ENCODE results near the gene ERC2. TPM values are rescaled to one million over a fixed set of nuclear protein-coding genes. Genes with fewer than 3 reads are reported as not detected.

ERC2 gene
- total and polyA plus RNA-seq, 2 of the 8 experiments (the other 6 are each of a cell fraction or from before 2014, with no cell fraction given): 16.4 to 22.8 TPM

DNA sequence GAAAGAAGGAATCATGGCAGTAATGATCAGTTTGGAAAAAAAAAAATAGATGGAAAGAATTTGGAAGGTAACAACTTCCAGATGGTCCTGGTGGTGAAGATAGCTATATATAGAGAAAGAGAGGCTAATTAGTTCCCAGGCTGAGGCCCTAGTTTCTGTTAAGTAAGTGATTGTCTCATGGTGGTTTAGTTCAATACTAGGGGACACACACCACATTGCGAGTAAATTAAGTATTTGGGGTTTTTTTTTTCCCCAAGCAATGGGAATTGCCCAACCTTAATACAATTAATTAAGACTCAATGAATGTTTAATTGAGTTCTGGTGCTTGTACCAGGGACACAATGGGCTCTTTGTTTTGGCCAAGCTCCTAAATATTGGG, 837.4 kb downstream of the ERC2 start:
- Histone ChIP-seq H3K4ac (replicated peaks; ENCODE audit: insufficient read length, low read depth, low read length) (no peak overlapping the region), H2BK120ac (replicated peaks; ENCODE audit: low read depth, low read length) (no peak overlapping the region), H3K27me3 (replicated peaks in 1 of 4; ENCODE audit: control insufficient read depth in 3 of 4, extremely low read depth in 1 of 4, insufficient read depth in 3 of 4, low read length in 3 of 4) (peaks cover 0 to 2% (median 0%) of the 10 kb centered on the region in 4 experiments; a peak in 1 of 7 replicates), H3K79me2 (ENCODE audit: control insufficient read depth in 1 of 2, insufficient read depth in 2 of 2, low read length in 2 of 2) (no peaks in the 10 kb centered on the region), H3K4me3 (ENCODE audit: extremely low read depth in 1 of 4, insufficient read depth in 2 of 4, low read depth in 3 of 4, low read length in 4 of 4) (no peak overlapping the region), H3K4me1 (replicated peaks in 1 of 4; ENCODE audit: control insufficient read depth in 3 of 4, insufficient read depth in 4 of 4, low read length in 3 of 4) (peaks cover 0 to 2% (median 0%) of the 10 kb centered on the region in 4 experiments; a peak in 1 of 7 replicates), H2AK5ac (ENCODE audit: low read depth, low read length) (no peak overlapping the region), H3K9ac (replicated peaks in 1 of 4; ENCODE audit: extremely low read depth in 1 of 4, low read depth in 3 of 4, low read length in 3 of 4) (no peak overlapping the region), H2BK5ac (ENCODE audit: low read depth, low read length) (no peak overlapping the region), H3K79me1 (ENCODE audit: low read depth, low read length) (no peaks in the 10 kb centered on the region), H4K8ac (ENCODE audit: extremely low read depth, insufficient read depth, low read length) (no peak overlapping the region), H4K91ac (replicated peaks; ENCODE audit: insufficient read length, low read length) (no peak overlapping the region), H3K36me3 (ENCODE audit: control insufficient read depth in 2 of 4, insufficient read depth in 4 of 4, low read length in 3 of 4) (no peaks in the 10 kb centered on the region), H3K23me2 (ENCODE audit: low read depth, low read length) (no peaks in the 10 kb centered on the region), H2BK12ac (ENCODE audit: low read depth, low read length) (no peak overlapping the region; the same call in 1 of the 2 replicates), H3K4me2 (ENCODE audit: insufficient read depth in 1 of 2, low read depth in 2 of 2, low read length in 2 of 2) (no peak overlapping the region), H3K18ac (ENCODE audit: extremely low read depth, low read length) (no peak overlapping the region), H3K27ac (ENCODE audit: low read depth, low read length) (no peak overlapping the region), H2AFZ (ENCODE audit: low read length) (no peak overlapping the region), H4K20me1 (replicated peaks in 1 of 2; ENCODE audit: control insufficient read depth in 1 of 2, insufficient read depth in 2 of 2, low read length in 2 of 2) (no peaks in the 10 kb centered on the region), H3K14ac (ENCODE audit: insufficient read length) (no peak overlapping the region), H2BK15ac (ENCODE audit: low read length) (0 out of 2 replicates have a peak overlapping the region, but pooled peaks have one; percentile 20), H3K56ac (replicated peaks; ENCODE audit: insufficient read length, low read depth, low read length) (no peak overlapping the region), H3K9me3 (ENCODE audit: insufficient read depth in 2 of 2, low read depth in 1 of 2, low read length in 1 of 2) (no peaks in the 10 kb centered on the region), H2BK20ac (ENCODE audit: low read length) (no peak overlapping the region), H4K5ac (ENCODE audit: insufficient read length, low read depth, low read length) (no peak overlapping the region), H3K23ac (ENCODE audit: insufficient read length) (no peak overlapping the region)
- DNase-seq (ENCODE audit: low read depth in 1 of 2, low spot score in 2 of 2) (no peak), FAIRE-seq (no peak)
- WGBS, 2 experiments (ENCODE audit: extremely low coverage in 1 of 2, insufficient coverage in 1 of 2, insufficient read length in 1 of 2, insufficient replicate concordance in 2 of 2, low coverage in 1 of 2, low lambda C conversion rate in 2 of 2, missing lambda C conversion rate in 1 of 2): 93% methylated on average over 1 of the region's 1 CpG; no CpG with 5 or more reads in 1 of the 2 experiments
- POLR2A ChIA-PET (ENCODE audit: partially characterized antibody): no interaction called here
- CTCF ChIA-PET (ENCODE audit: partially characterized antibody): interaction anchor here (0.8 to 6.1 kb wide), 17 partner anchors 11 to 127 kb away, joined by 3 to 66 read pairs (median 5); no protein-coding TSS in a partner anchor
- no peak for TF ChIP-seq EGR1 (IDR thresholded peaks at IDR 0.05; ENCODE audit: borderline replicate concordance, low read depth, low read length)
- TF ChIP-seq NANOG (IDR thresholded peaks at IDR 0.05; ENCODE audit: insufficient read depth, low read depth, low read length, poor library complexity, severe bottlenecking): no peak
- no peak for TF ChIP-seq JUN (IDR thresholded peaks at IDR 0.05; ENCODE audit: low read depth, low read length)
- no peak for TF ChIP-seq NRF1 (IDR thresholded peaks at IDR 0.05; ENCODE audit: low read depth, low read length)
- no peak for TF ChIP-seq SIX5 (IDR thresholded peaks at IDR 0.05; ENCODE audit: low read depth, low read length)
- TF ChIP-seq SIN3A (conservative IDR thresholded peaks at IDR 0.05 in 1 of 2, IDR thresholded peaks at IDR 0.05 in 1 of 2; ENCODE audit: low read depth in 1 of 2, low read length in 2 of 2): no peak
- TF ChIP-seq BACH1 (IDR thresholded peaks at IDR 0.05; ENCODE audit: low read length): no peak
- no peak for TF ChIP-seq BCL11A (IDR thresholded peaks at IDR 0.05; ENCODE audit: low read depth in 2 of 2, low read length in 2 of 2)
- TF ChIP-seq SP2 (IDR thresholded peaks at IDR 0.05; ENCODE audit: low read length): no peak
- TF ChIP-seq HDAC6 (IDR thresholded peaks at IDR 0.05; ENCODE audit: low read depth, low read length): no peak
- no peak for TF ChIP-seq KDM4A (IDR thresholded peaks at IDR 0.05; ENCODE audit: low read depth, low read length, severe bottlenecking)
- no peak for TF ChIP-seq RBBP5 (IDR thresholded peaks at IDR 0.05; ENCODE audit: borderline replicate concordance, low read depth, low read length)
- TF ChIP-seq POU5F1 (IDR thresholded peaks at IDR 0.05; ENCODE audit: low read depth, low read length): no peak
- no peak for TF ChIP-seq CEBPB (IDR thresholded peaks at IDR 0.05; ENCODE audit: low read depth, low read length)
- TF ChIP-seq SRF (IDR thresholded peaks at IDR 0.05; ENCODE audit: low read depth, low read length): no peak
- no peak for TF ChIP-seq SP4 (IDR thresholded peaks at IDR 0.05; ENCODE audit: low read length)

Measured in H1 (cell line).